ENCODE data around the gene LRRC3. TPM values are rescaled to one million over a fixed set of nuclear protein-coding genes. Genes with fewer than 3 reads are reported as not detected.
"Not testable (repeated sequence)": the region's sequence is repeated elsewhere in the genome, so short reads cannot be mapped to it uniquely, and the experiment has no call there.

The LRRC3 gene
- 1.2 and 1.4 TPM in 2 replicates for total RNA-seq (2014; rRNA removed; shearing (Covaris generic); ENCODE audit: low replicate concordance)

GRCh38 chr21:44454747-44455523 is at the start of gene LRRC3:
Gene LRRC3 (plus strand): TSS chr21:44455510. CDS start chr21:44456645, 1,135 bp downstream.
- peaks cover 22% of the 10 kb centered on the region for H3K27me3 ChIP-seq
- no peaks in the 10 kb centered on the region for H3K36me3 ChIP-seq
- H3K9me3 ChIP-seq, result peaks cover 13% of the 10 kb centered on the region
- peak; percentile 87 for DNase-seq
- peak within 1 kb of the TSS; percentile 61 for H3K4me3 ChIP-seq

- Histone ChIP-seq H3K4me3 (no peak overlapping the region), H3K9me3 (peaks cover 4% of the 10 kb centered on the region), H3K27me3 (peaks cover 2% of the 10 kb centered on the region; the same call in 1 of the 2 replicates), H3K36me3 (no peaks in the 10 kb centered on the region)
- peak; percentile 68 for DNase-seq
Observed at GRCh38 chr21:44405948-44406872, 49.1 kb upstream of the LRRC3 start.

GRCh38 chr21:44406953-44407352 is 48.4 kb upstream of the LRRC3 start:
- peaks cover 4% of the 10 kb centered on the region for H3K9me3 ChIP-seq
- no peak overlapping the region for H3K4me3 ChIP-seq
- no peak for DNase-seq
- no peaks in the 10 kb centered on the region for H3K36me3 ChIP-seq
- H3K27me3 ChIP-seq, result peaks cover 5% of the 10 kb centered on the region; the same call in 1 of the 2 replicates

- Histone ChIP-seq H3K36me3 (no peaks in the 10 kb centered on the region), H3K9me3 (peaks cover 4% of the 10 kb centered on the region), H3K4me3 (no peak overlapping the region), H3K27me3 (peaks cover 5% of the 10 kb centered on the region; the same call in 1 of the 2 replicates)
- no peak for DNase-seq
Observed at GRCh38 chr21:44407493-44407892, 47.8 kb upstream of the LRRC3 start.

GRCh38 chr21:44408226-44408625 is 47.1 kb upstream of the LRRC3 start:
- Histone ChIP-seq H3K4me3 (no peak overlapping the region), H3K27me3 (peaks cover 7% of the 10 kb centered on the region), H3K9me3 (peaks cover 4% of the 10 kb centered on the region), H3K36me3 (no peaks in the 10 kb centered on the region)
- DNase-seq, result peak; percentile 22

GRCh38 chr21:44413566-44414290 is 41.6 kb upstream of the LRRC3 start:
- Histone ChIP-seq H3K4me3 (no peak overlapping the region), H3K9me3 (peaks cover 1% of the 10 kb centered on the region; the same call in 1 of the 2 replicates), H3K27me3 (peaks cover 7% of the 10 kb centered on the region), H3K36me3 (no peaks in the 10 kb centered on the region)
- no peak for DNase-seq

GRCh38 chr21:44414291-44415072 is 40.8 kb upstream of the LRRC3 start:
- H3K9me3 ChIP-seq, result no peaks in the 10 kb centered on the region
- peaks cover 7% of the 10 kb centered on the region for H3K27me3 ChIP-seq
- no peak for DNase-seq
- H3K36me3 ChIP-seq, result no peaks in the 10 kb centered on the region
- no peak overlapping the region for H3K4me3 ChIP-seq

- no peak for DNase-seq
- Histone ChIP-seq H3K27me3 (peaks cover 7% of the 10 kb centered on the region), H3K36me3 (no peaks in the 10 kb centered on the region), H3K4me3 (no peak overlapping the region), H3K9me3 (no peaks in the 10 kb centered on the region)
Observed at GRCh38 chr21:44415073-44416025, 40.0 kb upstream of the LRRC3 start.

- no peak overlapping the region for H3K4me3 ChIP-seq
- H3K27me3 ChIP-seq, result peaks cover 5% of the 10 kb centered on the region
- H3K36me3 ChIP-seq, result no peaks in the 10 kb centered on the region
- DNase-seq, result no peak
- H3K9me3 ChIP-seq, result no peaks in the 10 kb centered on the region
Observed at GRCh38 chr21:44416193-44416592, 39.1 kb upstream of the LRRC3 start.

GRCh38 chr21:44417621-44418107 is 37.6 kb upstream of the LRRC3 start:
- not testable (repeated sequence) for DNase-seq, H3K9me3 ChIP-seq, H3K4me3 ChIP-seq, H3K36me3 ChIP-seq, H3K27me3 ChIP-seq

- Histone ChIP-seq H3K36me3 (no peaks in the 10 kb centered on the region), H3K9me3 (no peaks in the 10 kb centered on the region), H3K27me3 (no peaks in the 10 kb centered on the region), H3K4me3 (no peak overlapping the region)
- no peak for DNase-seq
Observed at GRCh38 chr21:44418108-44418875, 37.0 kb upstream of the LRRC3 start.

- Histone ChIP-seq H3K27me3 (no peaks in the 10 kb centered on the region), H3K9me3 (no peaks in the 10 kb centered on the region), H3K36me3 (no peaks in the 10 kb centered on the region), H3K4me3 (no peak overlapping the region)
- no peak for DNase-seq
Observed at GRCh38 chr21:44418876-44419230, 36.5 kb upstream of the LRRC3 start.

GRCh38 chr21:44419679-44420078 is 35.6 kb upstream of the LRRC3 start:
- Histone ChIP-seq H3K9me3 (no peaks in the 10 kb centered on the region), H3K4me3 (no peak overlapping the region), H3K27me3 (no peaks in the 10 kb centered on the region), H3K36me3 (no peaks in the 10 kb centered on the region)
- DNase-seq, result no peak

- no peaks in the 10 kb centered on the region for H3K36me3 ChIP-seq
- DNase-seq, result no peak
- H3K9me3 ChIP-seq, result no peaks in the 10 kb centered on the region
- H3K27me3 ChIP-seq, result no peaks in the 10 kb centered on the region
- no peak overlapping the region for H3K4me3 ChIP-seq
Observed at GRCh38 chr21:44420416-44421205, 34.7 kb upstream of the LRRC3 start.

All from MG63 (cell line).